GM21619 (cell line): Measurements from ENCODE around the gene SH3BP5L.
"Not testable (repeated sequence)": the region's sequence is repeated elsewhere in the genome, so short reads cannot be mapped to it uniquely, and the experiment has no call there.

Experiments used
- ATAC-seq: cut with Tn5 transposase; IDR thresholded peaks from one replicate; pipeline ENCODE4 v1.9.1; 2021; ENCODE audit not compliant: unreplicated experiment

The SH3BP5L gene

DNA sequence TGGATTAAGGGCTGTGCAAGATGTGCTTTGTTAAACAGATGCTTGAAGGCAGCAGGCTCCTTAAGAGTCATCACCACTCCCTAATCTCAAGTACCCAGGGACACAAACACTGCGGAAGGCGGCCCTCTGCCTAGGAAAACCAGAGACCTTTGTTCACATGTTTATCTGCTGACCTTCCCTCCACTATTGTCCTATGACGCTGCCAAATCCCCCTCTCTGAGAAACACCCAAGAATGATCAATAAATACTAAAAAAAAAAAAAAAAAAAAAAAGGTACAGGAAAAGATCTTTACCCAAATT lies 5.0 kb upstream of the SH3BP5L start:
- ATAC-seq, result not testable (repeated sequence)

DNA sequence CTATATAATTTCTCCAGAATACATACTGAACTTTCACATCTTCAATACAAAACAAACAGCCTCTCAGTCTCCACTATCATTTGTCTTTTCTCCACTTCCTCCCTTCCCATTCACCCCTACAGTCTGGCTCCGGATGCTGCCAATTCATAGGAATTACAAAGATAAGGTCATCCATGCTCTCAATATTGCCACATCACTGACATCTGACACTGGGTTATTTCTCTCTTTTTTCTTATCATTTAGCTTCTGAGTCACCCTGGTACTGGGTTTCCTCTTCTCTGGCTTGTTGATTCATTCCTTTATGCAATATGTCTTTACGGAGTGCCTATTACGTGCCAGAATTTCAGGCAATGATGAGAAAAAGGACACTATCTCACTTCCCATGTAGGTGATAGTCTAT lies 3.1 kb upstream of the SH3BP5L start:
- ATAC-seq, result no peak

DNA sequence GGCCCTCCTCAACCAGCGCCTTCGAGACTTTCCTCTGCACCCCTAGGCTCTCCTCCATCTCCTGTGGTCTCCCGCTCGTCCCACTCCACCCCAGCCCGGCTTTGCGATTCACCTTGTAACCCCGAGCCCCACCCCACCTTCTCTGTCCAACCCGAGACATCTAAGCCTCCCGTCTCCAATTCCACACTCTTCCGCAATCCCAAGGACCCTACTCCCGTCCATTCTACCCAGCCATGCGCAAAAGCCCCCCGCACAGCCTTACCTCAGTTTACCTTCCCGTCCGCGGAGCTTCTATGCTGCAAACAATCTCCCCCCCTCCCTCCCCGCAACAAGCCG lies 174 bp downstream of the SH3BP5L start:
- ATAC-seq, result peak; percentile 1

DNA sequence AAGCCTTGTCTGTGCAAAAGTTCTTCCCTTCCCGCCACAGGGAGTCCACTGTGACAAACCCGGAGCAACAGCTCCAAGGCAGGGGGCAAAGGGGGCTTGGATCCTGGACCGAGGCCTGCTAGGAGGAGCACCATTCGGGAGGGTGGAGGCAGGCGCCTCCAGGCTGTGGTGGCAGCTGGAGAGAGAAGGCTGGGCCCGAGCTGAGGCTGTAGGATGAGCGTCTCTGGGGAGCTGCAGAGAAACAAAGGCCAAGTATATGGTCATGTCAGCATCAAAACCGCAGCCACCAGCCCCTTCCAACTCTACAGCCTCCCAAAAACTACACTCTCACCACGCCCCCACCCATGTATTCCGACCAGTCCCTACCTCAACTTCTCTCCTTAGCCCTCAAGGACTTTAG lies 579 bp downstream of the SH3BP5L start:
- no peak for ATAC-seq

DNA sequence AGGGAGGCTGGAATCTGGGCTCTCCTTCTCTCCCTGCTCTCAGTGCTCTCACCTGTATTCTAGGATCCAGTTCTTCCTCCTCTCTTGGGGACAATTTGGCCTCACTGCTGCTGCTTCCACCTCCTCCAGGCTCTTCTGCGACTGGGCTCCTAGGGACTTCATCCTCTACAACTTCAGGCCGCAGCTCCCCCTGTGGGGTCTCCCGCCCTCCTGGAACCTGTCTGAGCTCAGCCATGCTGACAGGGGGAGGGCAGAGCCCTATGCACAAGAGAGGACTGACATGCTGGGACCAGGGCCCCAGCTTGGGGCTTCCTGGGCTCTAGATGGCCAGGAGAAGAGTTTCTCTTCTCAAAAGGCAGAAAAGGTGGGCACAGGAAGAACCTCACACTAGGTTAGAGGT lies 1.0 kb downstream of the SH3BP5L start:
- ATAC-seq, result no peak

DNA sequence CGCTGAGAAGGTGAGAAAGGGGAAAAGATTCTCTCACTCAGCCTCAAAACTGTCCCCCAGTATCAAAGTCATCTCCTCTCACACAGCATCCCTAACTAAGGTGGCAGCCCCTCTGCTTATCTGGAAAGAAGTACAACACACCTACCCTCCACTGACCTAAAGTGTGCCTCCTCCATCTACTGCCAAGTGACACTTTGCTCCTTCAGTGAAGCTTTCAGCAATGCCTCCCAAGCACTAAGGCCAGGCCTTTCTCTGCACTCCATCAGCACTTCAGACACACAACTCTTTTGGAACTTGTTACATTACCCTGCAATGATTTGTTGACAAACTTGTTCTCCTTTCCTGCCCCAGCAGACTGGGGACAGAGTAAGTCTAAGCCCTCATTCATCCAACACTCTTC lies 1.4 kb downstream of the SH3BP5L start:
- ATAC-seq, result no peak

DNA sequence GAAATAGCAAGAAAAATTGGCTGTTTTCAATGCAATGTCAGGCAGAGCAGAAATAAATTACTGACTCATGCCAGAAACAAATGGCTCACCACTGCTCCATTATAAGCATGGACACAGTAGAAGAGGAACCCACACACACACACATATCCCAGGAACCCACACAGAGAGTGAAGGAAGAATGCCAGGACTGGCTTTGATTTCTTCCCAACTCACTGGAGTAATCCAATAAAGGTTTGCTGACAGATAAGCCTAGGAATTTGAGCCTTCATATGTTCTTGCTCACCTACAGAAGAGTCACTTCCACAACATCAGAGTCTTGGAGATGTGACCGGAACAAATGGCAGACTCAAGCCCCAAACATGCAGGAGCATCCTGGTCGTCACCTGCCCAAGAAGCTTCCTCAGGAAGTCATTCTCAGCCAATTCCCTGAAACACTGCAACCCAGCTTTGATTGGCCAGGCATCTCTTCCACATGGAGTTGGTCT lies 2.2 kb downstream of the SH3BP5L start:
- ATAC-seq, result no peak

DNA sequence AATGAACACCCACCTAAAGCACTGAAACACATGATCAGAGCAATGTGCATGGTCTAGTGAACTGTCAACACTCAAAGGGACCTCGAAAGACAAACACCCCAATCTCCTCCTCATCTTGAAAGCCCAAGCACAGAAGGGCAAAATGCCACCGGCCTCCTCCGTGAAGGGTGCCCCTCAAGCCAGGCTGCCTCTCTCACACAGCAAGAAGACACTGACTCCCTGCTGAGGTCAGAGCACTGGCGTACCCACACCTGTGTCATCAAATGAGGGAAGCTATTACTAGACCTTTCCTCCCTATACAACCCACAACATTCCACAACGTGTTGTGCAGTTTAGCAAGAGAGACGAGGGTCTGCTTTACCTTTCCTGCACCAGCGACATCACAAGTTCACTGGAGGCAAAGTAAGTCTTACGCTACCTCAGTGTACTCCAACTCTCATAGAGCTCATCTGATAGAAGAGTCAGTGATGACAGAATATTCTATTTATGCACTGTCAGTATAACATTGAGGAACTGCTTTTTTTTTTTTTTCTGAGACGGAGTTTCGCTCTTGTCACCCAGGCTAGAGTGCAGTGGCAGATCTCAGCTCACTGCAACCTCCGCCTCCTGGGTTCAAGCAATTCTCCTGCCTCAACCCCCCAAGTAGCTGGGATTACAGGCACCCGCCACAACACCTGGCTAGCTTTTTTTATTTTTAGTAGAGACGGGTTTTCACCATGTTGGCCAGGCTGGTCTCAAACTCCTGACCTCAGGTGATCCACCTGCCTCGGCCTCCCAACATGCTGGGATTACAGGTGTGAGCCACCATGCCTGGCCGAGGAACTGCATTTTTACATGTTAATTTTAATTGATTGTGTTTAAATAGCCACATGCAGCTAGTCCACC lies 3.3 kb downstream of the SH3BP5L start:
- no peak for ATAC-seq

DNA sequence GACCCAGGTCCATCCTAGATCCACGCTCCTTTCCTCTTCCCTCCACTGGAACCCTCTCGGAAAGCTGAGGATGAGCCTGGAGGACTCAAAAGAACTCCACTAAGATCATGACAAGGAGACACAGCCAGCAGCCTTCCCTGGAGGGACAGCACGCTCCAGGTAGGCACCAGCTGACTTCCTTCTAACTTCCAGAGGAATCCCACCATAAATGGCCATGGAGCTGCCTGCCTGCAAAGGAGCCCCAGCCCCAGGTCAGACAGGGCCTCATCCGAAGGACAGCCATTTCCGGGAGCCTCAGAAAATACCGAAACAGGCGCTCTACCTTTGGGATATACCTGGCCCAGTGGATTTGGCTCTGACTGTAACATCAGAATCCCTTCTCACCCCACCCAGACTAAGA lies 4.1 kb downstream of the SH3BP5L start:
- no peak for ATAC-seq

DNA sequence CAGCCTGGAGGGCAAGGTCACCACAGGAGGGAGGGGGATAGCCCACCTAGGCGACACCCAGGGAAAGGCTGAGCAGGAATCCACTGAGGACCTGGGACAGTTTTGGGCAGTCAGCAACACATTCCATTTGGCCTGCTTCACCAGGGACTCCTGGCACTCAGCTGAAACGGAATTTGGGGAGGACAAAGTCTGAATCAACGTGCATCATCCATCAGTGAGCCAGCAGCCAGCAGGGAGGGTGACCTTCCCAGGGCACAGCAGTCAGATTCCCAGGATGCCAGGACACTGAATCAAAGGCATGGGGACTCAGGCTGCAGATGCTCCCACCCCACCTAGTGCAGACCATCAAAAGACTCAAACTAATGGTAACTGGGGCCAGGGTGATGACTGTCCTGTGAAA lies 4.6 kb downstream of the SH3BP5L start:
- ATAC-seq, result no peak

DNA sequence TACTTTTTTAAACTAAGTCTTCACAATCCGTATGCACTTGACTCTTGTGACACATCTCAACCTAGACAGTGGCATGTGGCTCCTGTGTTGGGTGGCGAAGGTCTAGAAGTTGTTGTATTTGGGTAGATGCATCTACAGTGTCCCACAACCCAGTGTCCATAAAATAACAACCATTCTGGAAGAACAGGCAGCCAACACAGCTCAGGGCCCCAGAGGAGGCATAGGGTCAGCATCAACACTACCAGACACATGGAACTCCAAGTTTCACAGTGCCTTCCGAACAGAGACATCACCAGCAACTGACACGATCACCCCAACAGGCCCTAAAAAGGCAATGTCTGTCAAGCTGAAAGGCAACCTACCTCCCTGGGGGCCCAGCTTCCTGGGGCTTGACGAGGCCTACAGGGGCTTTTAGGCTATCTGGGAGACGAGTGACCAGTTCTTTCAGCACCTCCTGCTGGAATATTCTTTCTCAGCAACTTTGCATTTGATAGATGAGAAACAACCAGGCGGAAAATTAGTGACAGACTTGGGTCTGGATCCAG lies 5.6 kb downstream of the SH3BP5L start:
- no peak for ATAC-seq

DNA sequence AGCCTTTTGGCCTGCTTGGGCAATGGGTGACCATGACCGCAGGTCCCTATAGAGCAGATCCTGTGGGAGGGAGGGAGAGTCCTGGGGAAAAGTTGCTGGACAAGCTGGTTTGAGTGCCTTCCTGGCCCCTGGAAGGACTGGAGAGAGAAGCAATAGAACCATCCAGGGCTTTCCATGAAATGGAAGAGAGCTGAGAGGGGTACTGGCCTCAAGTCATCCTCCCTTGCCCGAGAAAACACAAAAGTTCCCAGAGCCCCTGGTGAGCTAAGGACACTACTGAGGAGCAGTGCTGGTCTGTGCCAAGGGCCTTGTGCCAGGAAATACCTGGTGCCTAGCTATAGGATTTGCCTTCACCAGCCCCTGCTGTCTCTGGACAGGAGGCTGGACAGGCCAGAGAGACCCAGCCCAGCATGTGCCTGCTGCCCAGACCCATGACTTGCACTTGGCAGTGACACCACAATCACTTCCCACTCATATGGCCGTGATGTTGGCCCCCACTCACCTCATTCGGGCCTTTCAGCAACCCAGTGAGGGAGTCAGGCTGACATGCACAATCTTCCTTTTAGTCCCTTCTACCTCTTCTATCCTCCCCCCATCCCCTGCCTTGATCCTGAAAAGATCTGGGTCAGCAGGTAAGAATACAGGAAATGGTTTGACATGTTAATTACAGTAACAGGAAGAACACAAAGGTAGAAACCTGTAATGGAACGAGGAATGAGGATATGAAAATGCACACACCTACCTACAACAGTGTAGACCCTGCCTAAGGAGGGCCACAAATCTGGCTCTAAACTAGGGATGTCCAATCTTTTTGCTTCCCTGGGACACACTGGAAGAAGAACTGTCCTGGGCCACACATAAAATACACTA lies 7.0 kb downstream of the SH3BP5L start:
- no peak for ATAC-seq

DNA sequence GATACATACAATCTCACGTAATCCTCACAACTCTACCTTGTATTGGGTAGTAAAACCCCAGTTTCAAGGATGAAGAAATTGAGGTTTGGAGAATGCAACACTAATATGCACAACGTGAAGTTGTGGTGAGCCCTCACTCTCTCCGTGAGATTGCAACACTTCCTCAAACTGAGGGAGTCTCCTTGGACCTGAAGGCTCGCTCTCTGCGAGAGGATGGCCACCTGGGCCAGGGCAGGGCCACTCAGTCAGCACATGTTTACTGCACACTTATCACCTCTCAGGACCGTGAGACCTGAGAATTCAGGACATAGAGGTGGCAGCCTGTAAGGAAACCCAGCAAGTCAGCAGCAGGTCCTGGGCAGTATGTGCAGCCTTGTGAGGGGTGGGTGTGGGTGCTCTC lies 8.7 kb downstream of the SH3BP5L start:
- ATAC-seq, result no peak

DNA sequence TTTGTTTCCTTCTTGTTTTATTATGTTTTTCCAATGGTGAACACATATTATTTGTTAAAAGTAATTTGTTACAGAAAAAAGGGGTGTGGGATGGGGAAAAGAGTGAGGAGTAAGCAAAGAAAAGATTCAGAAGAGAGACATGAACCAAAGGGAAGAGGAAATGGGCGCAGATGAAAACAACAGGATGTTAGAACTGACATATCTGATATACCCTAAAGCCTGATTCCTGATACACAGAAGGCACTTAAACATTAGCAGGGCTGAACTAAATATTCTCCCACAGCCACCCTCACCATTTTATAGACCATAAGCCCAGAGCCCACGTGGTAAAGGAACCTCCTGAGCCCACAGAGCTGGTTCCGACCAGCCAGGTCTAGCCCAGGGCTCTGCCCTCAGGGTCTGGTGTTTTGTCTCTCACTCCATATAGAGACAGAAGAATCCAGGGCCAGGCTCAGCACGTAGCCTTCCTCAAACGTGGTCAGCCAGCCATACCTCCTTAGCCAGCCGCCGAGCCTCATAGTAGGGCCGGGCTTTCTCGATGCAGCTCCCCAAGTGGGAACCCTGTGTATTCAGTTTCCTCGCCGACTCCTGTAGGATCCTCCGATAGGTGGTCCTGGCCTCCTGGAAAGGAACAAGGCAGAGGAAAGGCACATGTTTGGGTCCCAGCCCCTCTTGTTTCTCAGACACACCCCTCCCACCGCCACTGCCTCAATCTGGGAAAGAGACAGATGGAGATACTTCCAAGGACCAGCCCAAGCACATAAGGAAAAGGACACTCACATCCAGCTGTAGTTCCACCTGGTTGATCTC lies 9.5 kb downstream of the SH3BP5L start:
- no peak for ATAC-seq

DNA sequence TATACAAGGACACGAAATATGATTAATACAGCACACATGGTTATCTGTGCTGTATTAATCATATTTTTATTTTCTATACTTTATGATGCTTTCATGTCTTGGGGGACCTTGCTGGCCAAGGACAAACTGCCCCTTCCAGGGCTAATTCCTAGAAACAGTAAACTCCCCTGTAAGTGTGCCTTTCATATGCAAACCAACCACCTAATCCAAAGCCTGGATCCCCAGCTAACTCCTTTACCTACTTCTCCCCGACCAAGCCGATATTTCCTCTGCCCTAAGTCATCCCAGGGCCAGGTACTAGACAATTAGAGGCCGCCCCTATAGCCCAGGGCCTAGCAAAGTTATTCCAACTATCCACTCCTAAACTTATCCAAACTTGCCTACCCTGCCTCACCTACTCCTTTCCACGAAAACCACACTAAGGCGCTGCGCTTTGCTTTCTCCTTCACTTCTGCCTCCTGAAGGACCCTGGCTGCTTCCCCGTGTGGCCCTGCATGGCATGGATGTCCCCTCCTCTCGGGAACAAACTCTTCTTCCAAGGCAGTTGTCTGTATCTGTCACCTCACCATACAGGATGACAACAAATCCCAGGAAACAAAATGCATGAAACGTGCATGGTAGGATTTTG lies 10.2 kb downstream of the SH3BP5L start:
- ATAC-seq, result no peak

DNA sequence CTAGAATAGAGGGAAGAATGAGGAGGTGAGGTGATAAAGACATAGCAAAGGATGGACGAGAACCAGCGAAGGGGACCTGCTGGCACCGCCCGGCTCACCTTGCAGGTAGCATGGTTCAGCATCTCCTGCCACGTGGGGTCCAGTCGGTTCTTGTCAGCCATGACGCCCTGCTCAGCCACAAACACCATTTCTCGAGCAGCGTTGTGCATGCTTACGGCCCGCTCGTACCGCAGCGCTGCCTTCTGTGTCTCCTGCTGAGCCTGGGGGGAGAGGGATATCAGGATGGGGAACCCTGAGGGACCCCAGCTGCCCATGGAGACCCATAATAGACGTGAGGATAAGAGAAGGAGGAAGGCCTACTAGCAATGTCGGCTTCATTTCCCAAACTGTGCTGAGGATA lies 11.4 kb downstream of the SH3BP5L start:
- ATAC-seq, result no peak

DNA sequence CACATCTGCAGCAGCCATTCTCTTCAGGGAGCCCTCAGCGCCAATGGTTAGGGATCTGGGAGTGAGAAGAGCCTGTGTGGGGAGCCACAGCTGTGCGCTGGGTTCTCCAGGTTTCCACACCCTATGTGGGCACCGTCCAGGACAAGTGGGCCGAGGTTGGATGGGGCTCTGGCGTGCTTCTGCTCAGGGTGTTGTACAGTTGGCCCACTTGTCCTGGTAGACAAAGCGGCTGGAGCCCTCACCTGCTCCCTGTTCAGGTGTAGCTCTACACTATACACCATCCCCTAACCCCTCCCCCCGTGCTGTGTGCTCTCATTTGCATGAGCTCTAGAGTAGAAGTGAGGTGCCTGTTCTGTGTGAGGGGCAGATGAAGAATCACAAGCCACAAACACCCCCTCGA lies 12.2 kb downstream of the SH3BP5L start:
- ATAC-seq, result no peak

DNA sequence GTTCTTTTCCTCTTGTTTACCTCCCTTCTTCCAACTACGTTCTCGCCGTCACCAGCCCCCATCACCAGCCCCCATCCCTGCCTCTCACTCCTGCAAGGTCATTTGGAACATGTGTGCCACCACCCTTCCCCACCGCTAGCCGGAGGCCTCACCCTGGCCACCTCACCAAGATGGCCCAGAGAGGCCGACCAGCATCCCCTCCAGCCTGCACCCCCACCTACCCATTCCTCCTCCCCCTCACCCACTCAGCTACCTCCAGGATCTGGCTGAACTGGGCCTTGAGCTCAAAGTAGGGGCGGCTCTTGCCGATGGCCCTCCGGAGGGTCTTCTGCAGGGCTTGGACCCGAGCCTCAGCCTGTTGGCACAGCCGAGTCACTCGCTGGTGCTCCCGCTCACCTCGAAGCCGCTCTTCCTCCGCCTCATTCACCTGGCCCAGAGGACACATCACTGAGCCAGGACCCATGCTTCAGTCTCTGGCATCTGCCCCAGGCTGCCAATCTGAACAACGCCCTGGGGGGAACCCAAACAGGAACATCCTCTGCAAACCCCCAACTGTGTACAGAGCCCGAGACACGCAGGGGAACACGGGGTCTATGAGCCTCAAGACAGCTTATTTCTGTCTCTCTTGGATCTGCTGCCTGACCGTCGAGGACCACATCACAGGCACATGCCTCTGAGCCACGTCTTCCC lies 12.8 kb downstream of the SH3BP5L start:
- no peak for ATAC-seq

DNA sequence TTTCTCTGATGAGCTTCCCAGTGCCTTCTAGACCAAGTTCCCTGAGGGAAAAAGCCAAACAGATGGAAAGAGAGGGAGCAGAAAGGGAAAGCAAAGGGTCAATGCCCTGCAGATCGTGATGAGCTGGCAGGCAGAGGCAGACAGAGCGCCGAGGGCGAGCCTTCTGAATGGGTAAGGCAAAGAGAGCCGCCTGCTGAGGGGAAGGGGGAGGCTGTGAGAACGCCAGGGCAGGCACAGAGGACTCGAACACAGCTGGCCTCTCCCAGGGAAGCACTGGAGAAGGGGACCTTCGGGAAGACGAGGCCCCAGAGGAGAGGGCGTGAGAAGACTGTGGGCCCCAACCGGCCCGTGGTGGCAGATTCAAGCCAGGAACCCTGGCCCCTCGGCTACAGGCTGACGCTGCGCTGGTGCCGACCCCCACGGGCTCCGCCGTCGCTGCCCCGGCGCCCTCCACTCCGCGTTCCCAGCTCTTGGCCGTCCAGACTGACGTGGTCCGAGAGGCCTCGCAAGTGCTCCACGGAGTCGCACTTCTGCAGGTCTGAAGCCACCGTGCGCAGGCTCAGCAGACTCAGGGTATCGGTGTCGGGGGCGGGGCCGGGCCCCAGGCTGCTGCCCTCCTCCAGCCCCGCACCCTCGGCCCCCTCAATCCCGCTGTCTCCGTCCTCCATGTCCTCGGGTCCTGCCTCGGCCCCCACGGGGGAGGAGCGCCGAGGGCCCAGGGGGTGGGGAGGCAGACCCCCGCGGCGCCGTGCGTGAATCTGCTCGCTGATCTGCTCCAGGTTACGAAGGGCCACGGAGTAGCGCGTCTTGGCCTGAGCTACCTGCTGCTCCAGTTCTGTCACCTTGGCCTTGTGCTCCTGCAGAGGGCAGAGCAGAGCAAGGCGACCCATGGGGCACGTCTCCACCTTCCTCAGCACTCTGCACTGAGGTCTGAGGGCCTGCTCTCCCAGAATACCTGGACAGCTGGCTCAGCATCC lies 13.9 kb downstream of the SH3BP5L start:
- ATAC-seq, result no peak
